HepG2 (cell line): ENCODE measurements around the gene SLC24A5. TPM values are rescaled to one million over a fixed set of nuclear protein-coding genes. Genes with fewer than 3 reads are reported as not detected.
A peak's percentile ranks its signal among the peaks of the same experiment; 100 is the strongest.

ENCODE experiments used
- ATAC-seq: fragments of 200-7000 bp; cut with Tn5 transposase; 3 replicates; pipeline ENCODE4 v1.9.1; 2020; ENCODE audit warnings: mild to moderate bottlenecking, moderate library complexity
- BruUV-seq: library from RNA; stranded (reverse); fragments of 400-500 nt; replicated peaks from 2 replicates; lab custom pipeline; 2021; lab: Mats Ljungman, UMichigan
- CTCF ChIA-PET: fragments of 300-600 bp; formaldehyde crosslinking; extraction: SDS; loops from one replicate; lab custom pipeline; 2021; ENCODE audit warnings: low total read pairs, inconsistent platforms, low intra/inter-chr PET ratio; lab: Yijun Ruan, JAX
- POLR2A ChIA-PET: fragments of 350-600 bp; sonication (Branson Sonifier 250); formaldehyde crosslinking; loops from one replicate; lab custom pipeline; 2020; ENCODE audit warnings: antibody characterized with exemption, inconsistent platforms; lab: Yijun Ruan, JAX
- DNase-seq: peaks from one replicate; pipeline ENCODE4 v3.0.0-alpha.2; 2015; ENCODE audit warnings: low spot score
- FAIRE-seq: peaks from 3 replicates; lab custom pipeline; 2011; peaks lifted over from hg19 to GRCh38; lab: Jason Lieb, UNC
- H2AFZ ChIP-seq: one replicate; pipeline ENCODE4 v1.6.1; 2011; ENCODE audit warnings: low read length, inconsistent platforms
- H3K27ac ChIP-seq: fragments of 300-600 bp; 3 replicates; pipeline ENCODE4 v1.8.0; 2011; ENCODE audit warnings: mixed run types, mild to moderate bottlenecking, mixed read lengths, low read length, inconsistent platforms; ENCODE audit not compliant: insufficient read depth; ENCODE audit errors: extremely low read length
- H3K27me3 ChIP-seq, 2 experiments: fragments of 200-600 bp in 1 of 2; 2 replicates in 1 of 2; 3 replicates in 1 of 2; pipeline versions ENCODE4 v1.6.0 to v1.8.0; 2011; ENCODE audit warnings: low read length in 2 of 2, mild to moderate bottlenecking in 2 of 2, moderate library complexity in 2 of 2, inconsistent platforms in 1 of 2; ENCODE audit not compliant: insufficient read depth in 2 of 2, control insufficient read depth in 1 of 2
- H3K36me3 ChIP-seq, 2 experiments: fragments of 200-600 bp in 1 of 2; replicated peaks in 1 of 2; 2 replicates in 1 of 2; 3 replicates in 1 of 2; pipeline versions ENCODE4 v1.5.1 to v1.8.0; 2011; ENCODE audit warnings: low read length in 2 of 2, inconsistent platforms in 1 of 2; ENCODE audit not compliant: insufficient read depth in 2 of 2, control insufficient read depth in 1 of 2
- H3K4me1 ChIP-seq: 2 replicates; pipeline ENCODE4 v1.5.1; 2012; ENCODE audit warnings: low read length, inconsistent platforms; ENCODE audit not compliant: insufficient read depth
- H3K4me2 ChIP-seq: 2 replicates; pipeline ENCODE4 v1.6.0; 2011; ENCODE audit warnings: low read depth, low read length, inconsistent platforms
- H3K4me3 ChIP-seq, 3 experiments: fragments of 200-600 bp in 1 of 3; sonication (generic), shearing (Covaris generic) in 1 of 3; replicated peaks in 1 of 3; 2 replicates each; pipeline ENCODE4 v1.5.1; 2011 to 2016; ENCODE audit warnings: low read length in 3 of 3, inconsistent platforms in 2 of 3, low read depth in 2 of 3, mild to moderate bottlenecking in 2 of 3, control low read depth in 1 of 3, mixed read lengths in 1 of 3; ENCODE audit not compliant: insufficient read depth in 1 of 3
- H3K79me2 ChIP-seq: one replicate; pipeline ENCODE4 v1.6.1; 2011; ENCODE audit warnings: low read length, inconsistent platforms; ENCODE audit not compliant: insufficient read depth
- H3K9ac ChIP-seq: 2 replicates; pipeline ENCODE4 v1.6.0; 2011; ENCODE audit warnings: mild to moderate bottlenecking, low read depth, low read length, inconsistent platforms; ENCODE audit not compliant: insufficient read depth
- H3K9me3 ChIP-seq: 2 replicates; pipeline ENCODE4 v1.5.1; 2012; ENCODE audit warnings: mild to moderate bottlenecking, low read length
- H4K20me1 ChIP-seq: 2 replicates; pipeline ENCODE4 v1.6.0; 2011; ENCODE audit warnings: inconsistent platforms, mild to moderate bottlenecking, low read length, moderate library complexity; ENCODE audit not compliant: insufficient read depth
- MAFF ChIP-seq: IDR thresholded peaks from 2 replicates; pipeline ENCODE4 v1.6.1; 2011; ENCODE audit warnings: low read depth, low read length, improper control_type of control experiment
- MAFK ChIP-seq, 2 experiments: IDR thresholded peaks in 1 of 2; conservative IDR thresholded peaks in 1 of 2; 2 replicates each; pipeline ENCODE4 v1.6.1; 2011; ENCODE audit warnings: improper control_type of control experiment in 2 of 2, low read length in 2 of 2
- ZNF644 ChIP-seq: IDR thresholded peaks from 2 replicates; pipeline ENCODE4 v1.6.1; 2016; ENCODE audit warnings: low read depth
- ZNF670 ChIP-seq: sonication (generic); formaldehyde crosslinking; IDR thresholded peaks from 2 replicates; pipeline ENCODE4 v1.8.0; 2022; ENCODE audit warnings: mild to moderate bottlenecking, missing genetic modification reagents, borderline replicate concordance
- ZNF747 ChIP-seq: sonication (generic); formaldehyde crosslinking; IDR thresholded peaks from 2 replicates; pipeline ENCODE4 v1.8.1; 2023; ENCODE audit warnings: missing genetic modification reagents, mild to moderate bottlenecking, borderline replicate concordance
- WGBS: methylation state at CpG from one replicate; pipeline ENCODE4 v1.1.6; 2017; ENCODE audit warnings: low lambda C conversion rate; 5-methylcytosine and 5-hydroxymethylcytosine counted together
- in situ Hi-C: cut with HindIII; loops from 2 replicates; pipeline ENCODE4 v1.10.0; 2017; ENCODE audit warnings: low pct_unique_long_range_greater_than_20kb; ENCODE audit not compliant: extremely low pct_ligation_motif_present
- intact Hi-C: fragments of 100-400 bp; cut with micrococcal nuclease; formaldehyde crosslinking; loops from one replicate; pipeline ENCODE4 v1.10.0; 2022; ENCODE audit not compliant: unreplicated experiment
- polyA plus RNA-seq, 8 experiments: library from polyadenylated mRNA; depleted of rRNA in 3 of 8; stranded (reverse) in 7 of 8; unstranded in 1 of 8; fragments of >200 nt; fragmentation: Illumina TruSeq in 4 of 8; extraction: Trizol in 4 of 8; gene quantifications; 2 replicates each; pipeline versions ENCODE4 v1.2.1 to v1.2.3, GENCODE V29; 2011 to 2016; ENCODE audit warnings: low read depth in 4 of 8, missing spikeins in 1 of 8, mixed read lengths in 1 of 8; ENCODE audit not compliant: insufficient read depth in 1 of 8
- total RNA-seq, 5 experiments: library from RNA; depleted of rRNA; stranded (reverse); fragments of >200 nt; fragmentation: Illumina TruSeq; extraction: Trizol; gene quantifications; 2 replicates each; pipeline ENCODE4 v1.2.3, GENCODE V29; 2016; ENCODE audit warnings: low read depth in 1 of 5
- TF ChIP-seq, protein P1 (sequence below): sonication (generic); formaldehyde crosslinking; IDR thresholded peaks from 2 replicates; pipeline ENCODE4 v1.5.0; 2020; ENCODE audit warnings: missing genetic modification reagents, mild to moderate bottlenecking, borderline replicate concordance
- TF ChIP-seq, protein P2 (sequence below): sonication (generic); formaldehyde crosslinking; IDR thresholded peaks from 2 replicates; pipeline ENCODE4 v1.4.0; 2020; ENCODE audit warnings: mild to moderate bottlenecking, missing genetic modification reagents
- TF ChIP-seq, protein P3 (sequence below): sonication (generic); formaldehyde crosslinking; conservative IDR thresholded peaks from 2 replicates; pipeline ENCODE4 v1.8.0; 2022; ENCODE audit warnings: mild to moderate bottlenecking, moderate library complexity, missing genetic modification reagents

Gene SLC24A5
- total and polyA plus RNA-seq, 2 of the 13 experiments (the other 11 are each of a cell fraction or from before 2014, with no cell fraction given), result not detected

DNA sequence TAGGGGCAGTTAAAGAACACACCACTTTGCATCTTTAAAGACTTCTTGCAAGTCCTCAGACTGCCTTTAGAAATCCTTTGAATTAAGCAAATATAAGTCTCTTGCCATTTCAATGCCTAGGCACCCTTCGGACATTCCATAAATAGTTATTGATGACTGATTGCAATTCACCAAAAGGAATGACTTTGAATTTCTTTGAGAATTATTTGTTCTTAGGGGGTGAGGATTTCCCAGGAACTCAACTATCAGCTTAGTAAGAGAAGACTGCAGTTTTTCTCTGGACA is 57.8 kb downstream of the SLC24A5 start:
- Histone ChIP-seq H3K4me3 (peak overlapping the region; percentile 66 to 68 (median 66); a peak in 4 of 6 replicates), H3K27me3 (0 out of 5 replicates have a peak, but pooled peaks cover 0 to 4% of the 10 kb centered on the region in 2 experiments), H3K9ac (no peak overlapping the region), H3K79me2 (peaks cover 4% of the 10 kb centered on the region), H3K4me2 (peak overlapping the region; percentile 54; the same call in 1 of the 2 replicates), H3K4me1 (peaks cover 11% of the 10 kb centered on the region), H3K9me3 (no peaks in the 10 kb centered on the region), H3K36me3 (no peaks in the 10 kb centered on the region), H3K27ac (no peak overlapping the region), H2AFZ (no peak overlapping the region), H4K20me1 (no peaks in the 10 kb centered on the region)
- in situ Hi-C loops (no loop called here), intact Hi-C loops (no loop called here)
- 36% methylated on average over 1 of the region's 1 CpG for WGBS
- CTCF ChIA-PET, result no interaction called here
- no TSS peak for BruUV-seq
- POLR2A ChIA-PET, result no interaction called here
- TF ChIP-seq ZNF747, result no peak
- TF ChIP-seq, protein P1, sequence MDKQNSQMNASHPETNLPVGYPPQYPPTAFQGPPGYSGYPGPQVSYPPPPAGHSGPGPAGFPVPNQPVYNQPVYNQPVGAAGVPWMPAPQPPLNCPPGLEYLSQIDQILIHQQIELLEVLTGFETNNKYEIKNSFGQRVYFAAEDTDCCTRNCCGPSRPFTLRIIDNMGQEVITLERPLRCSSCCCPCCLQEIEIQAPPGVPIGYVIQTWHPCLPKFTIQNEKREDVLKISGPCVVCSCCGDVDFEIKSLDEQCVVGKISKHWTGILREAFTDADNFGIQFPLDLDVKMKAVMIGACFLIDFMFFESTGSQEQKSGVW, result no peak
- TF ChIP-seq, protein P2, sequence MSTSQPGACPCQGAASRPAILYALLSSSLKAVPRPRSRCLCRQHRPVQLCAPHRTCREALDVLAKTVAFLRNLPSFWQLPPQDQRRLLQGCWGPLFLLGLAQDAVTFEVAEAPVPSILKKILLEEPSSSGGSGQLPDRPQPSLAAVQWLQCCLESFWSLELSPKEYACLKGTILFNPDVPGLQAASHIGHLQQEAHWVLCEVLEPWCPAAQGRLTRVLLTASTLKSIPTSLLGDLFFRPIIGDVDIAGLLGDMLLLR (CRISPR knock-in tag), result no peak
- no peak for TF ChIP-seq ZNF644 (CRISPR knock-in tag)
- TF ChIP-seq ZNF670 (CRISPR knock-in tag), result no peak
- FAIRE-seq (no peak), ATAC-seq (no peak), DNase-seq (no peak)

DNA sequence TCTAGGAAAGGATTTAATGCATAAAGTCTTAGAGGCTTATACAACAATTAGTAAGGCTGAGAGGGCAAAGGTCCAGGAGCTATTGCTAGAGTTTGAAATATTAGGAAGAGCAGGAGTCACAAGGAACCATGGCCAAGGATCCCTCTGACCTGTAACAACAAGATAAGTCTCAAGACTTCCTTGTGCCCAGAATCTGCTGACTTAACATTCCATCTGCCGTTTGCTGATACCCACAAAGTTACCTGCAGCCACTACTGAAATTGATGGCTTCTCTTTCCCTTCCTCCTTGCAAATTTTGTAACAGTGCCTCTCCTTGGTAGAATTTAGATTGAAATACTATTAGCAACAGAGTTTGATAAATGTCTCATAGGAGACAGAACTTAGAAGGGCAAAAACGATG is 62.0 kb downstream of the SLC24A5 start:
- Histone ChIP-seq H2AFZ (no peak overlapping the region), H3K79me2 (no peaks in the 10 kb centered on the region), H3K27me3 (0 out of 5 replicates have a peak, but pooled peaks cover 0 to 4% of the 10 kb centered on the region in 2 experiments), H3K4me2 (no peak overlapping the region), H4K20me1 (no peaks in the 10 kb centered on the region), H3K36me3 (no peaks in the 10 kb centered on the region), H3K27ac (no peak overlapping the region), H3K4me3 (no peak overlapping the region), H3K9ac (no peak overlapping the region), H3K9me3 (no peaks in the 10 kb centered on the region), H3K4me1 (no peaks in the 10 kb centered on the region)
- peak; percentile 68 for TF ChIP-seq MAFF
- TF ChIP-seq, protein P3, sequence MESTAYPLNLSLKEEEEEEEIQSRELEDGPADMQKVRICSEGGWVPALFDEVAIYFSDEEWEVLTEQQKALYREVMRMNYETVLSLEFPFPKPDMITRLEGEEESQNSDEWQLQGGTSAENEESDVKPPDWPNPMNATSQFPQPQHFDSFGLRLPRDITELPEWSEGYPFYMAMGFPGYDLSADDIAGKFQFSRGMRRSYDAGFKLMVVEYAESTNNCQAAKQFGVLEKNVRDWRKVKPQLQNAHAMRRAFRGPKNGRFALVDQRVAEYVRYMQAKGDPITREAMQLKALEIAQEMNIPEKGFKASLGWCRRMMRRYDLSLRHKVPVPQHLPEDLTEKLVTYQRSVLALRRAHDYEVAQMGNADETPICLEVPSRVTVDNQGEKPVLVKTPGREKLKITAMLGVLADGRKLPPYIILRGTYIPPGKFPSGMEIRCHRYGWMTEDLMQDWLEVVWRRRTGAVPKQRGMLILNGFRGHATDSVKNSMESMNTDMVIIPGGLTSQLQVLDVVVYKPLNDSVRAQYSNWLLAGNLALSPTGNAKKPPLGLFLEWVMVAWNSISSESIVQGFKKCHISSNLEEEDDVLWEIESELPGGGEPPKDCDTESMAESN, result no peak
- TF ChIP-seq MAFK (conservative IDR thresholded peaks at IDR 0.05 in 1 of 2, IDR thresholded peaks at IDR 0.05 in 1 of 2; ENCODE audit: low read length in 2 of 2), result peak; percentile 71 to 76; a peak in 3 of 4 replicates
- intact Hi-C loops, result no loop called here
- DNase-seq (no peak), ATAC-seq (no peak), FAIRE-seq (no peak)
- ChIA-PET POLR2A (no interaction called here), CTCF (no interaction called here)
- in situ Hi-C loops, result no loop called here
- WGBS, result 0% methylated on average over 2 of the region's 2 CpGs
- BruUV-seq, result no TSS peak
